Chondrocyte (in vitro differentiated cells): ENCODE results near the gene FUT6. TPM values are rescaled to one million over a fixed set of nuclear protein-coding genes. Genes with fewer than 3 reads are reported as not detected.
"Not testable (repeated sequence)": the region's sequence is repeated elsewhere in the genome, so short reads cannot be mapped to it uniquely, and the experiment has no call there.

Source experiments
- DNase-seq: peaks from one replicate; pipeline ENCODE4 v3.0.0; 2021; ENCODE audit warnings: mixed read lengths, low spot score
- H3K27ac Mint-ChIP-seq: one replicate; pipeline ENCODE4 v1.8.0; 2021; ENCODE audit warnings: mild to moderate bottlenecking, moderate library complexity, mixed read lengths; ENCODE audit not compliant: unreplicated experiment
- H3K27me3 Mint-ChIP-seq: 2 replicates; pipeline ENCODE4 v1.8.0; 2021; ENCODE audit warnings: low read depth, mixed read lengths
- H3K36me3 Mint-ChIP-seq: 2 replicates; pipeline ENCODE4 v1.8.0; 2021; ENCODE audit warnings: low read depth, mixed read lengths
- H3K4me1 Mint-ChIP-seq: 2 replicates; pipeline ENCODE4 v1.8.0; 2021; ENCODE audit warnings: low read depth, mild to moderate bottlenecking, mixed read lengths
- H3K4me3 Mint-ChIP-seq: one replicate; pipeline ENCODE4 v1.8.0; 2021; ENCODE audit warnings: mild to moderate bottlenecking, moderate library complexity, mixed read lengths; ENCODE audit not compliant: unreplicated experiment
- H3K9me3 Mint-ChIP-seq: 2 replicates; pipeline ENCODE4 v1.8.0; 2021; ENCODE audit warnings: low read depth, mixed read lengths
- total RNA-seq: library from RNA; stranded (reverse); gene quantifications from 3 replicates; pipeline ENCODE4 v1.2.1, GENCODE V29; 2021
- TF ChIP-seq, protein P1 (sequence below): fragments of 200-600 bp; sonication (generic); IDR thresholded peaks from 2 replicates; pipeline ENCODE4 v1.5.0; 2021; ENCODE audit warnings: antibody characterized with exemption, mild to moderate bottlenecking, moderate library complexity

The FUT6 gene
- total RNA-seq, 1 donor from 2014 or later: not detected

- no peaks in the 10 kb centered on the region for H3K9me3 Mint-ChIP-seq
- H3K36me3 Mint-ChIP-seq: peaks cover 16% of the 10 kb centered on the region
- no peak for DNase-seq
- no peaks in the 10 kb centered on the region for H3K27me3 Mint-ChIP-seq
- no peak overlapping the region for H3K27ac Mint-ChIP-seq
- H3K4me1 Mint-ChIP-seq: peaks cover 5% of the 10 kb centered on the region
- TF ChIP-seq, protein P1, sequence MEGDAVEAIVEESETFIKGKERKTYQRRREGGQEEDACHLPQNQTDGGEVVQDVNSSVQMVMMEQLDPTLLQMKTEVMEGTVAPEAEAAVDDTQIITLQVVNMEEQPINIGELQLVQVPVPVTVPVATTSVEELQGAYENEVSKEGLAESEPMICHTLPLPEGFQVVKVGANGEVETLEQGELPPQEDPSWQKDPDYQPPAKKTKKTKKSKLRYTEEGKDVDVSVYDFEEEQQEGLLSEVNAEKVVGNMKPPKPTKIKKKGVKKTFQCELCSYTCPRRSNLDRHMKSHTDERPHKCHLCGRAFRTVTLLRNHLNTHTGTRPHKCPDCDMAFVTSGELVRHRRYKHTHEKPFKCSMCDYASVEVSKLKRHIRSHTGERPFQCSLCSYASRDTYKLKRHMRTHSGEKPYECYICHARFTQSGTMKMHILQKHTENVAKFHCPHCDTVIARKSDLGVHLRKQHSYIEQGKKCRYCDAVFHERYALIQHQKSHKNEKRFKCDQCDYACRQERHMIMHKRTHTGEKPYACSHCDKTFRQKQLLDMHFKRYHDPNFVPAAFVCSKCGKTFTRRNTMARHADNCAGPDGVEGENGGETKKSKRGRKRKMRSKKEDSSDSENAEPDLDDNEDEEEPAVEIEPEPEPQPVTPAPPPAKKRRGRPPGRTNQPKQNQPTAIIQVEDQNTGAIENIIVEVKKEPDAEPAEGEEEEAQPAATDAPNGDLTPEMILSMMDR: no peak
- no peak overlapping the region for H3K4me3 Mint-ChIP-seq
These were observed 54.1 kb downstream of the FUT6 start for GRCh38 chr19:5785423-5785822.

DNA sequence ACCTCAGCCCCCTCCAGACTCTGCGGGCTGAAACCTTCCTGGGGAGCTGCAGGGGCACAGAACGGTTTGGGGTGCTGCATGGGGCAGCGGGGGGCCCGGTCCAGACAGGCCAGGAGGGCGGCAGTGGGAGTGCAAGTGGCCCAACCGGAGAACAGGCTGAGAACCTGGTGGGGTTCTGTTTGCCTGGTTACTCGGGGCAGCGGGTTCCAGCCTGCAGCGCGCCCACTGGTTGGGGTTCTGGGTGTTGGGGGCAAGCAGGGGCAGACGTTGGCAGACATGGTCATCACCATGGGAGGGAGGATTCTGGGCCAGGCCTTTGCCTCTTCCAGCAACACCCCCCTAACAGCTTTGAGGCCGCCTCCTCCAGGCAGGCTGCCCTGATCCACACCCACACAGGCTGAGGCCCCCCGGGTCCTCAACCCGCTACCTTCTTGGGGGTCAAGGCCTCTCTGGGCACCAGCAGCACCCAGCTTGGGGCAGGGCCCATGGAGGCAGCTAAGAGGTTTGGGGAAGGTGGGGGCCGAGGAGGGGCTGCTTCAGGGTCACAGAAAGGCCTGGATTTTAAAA lies 54.8 kb downstream of the FUT6 start, which contains the start of gene PRR22:
TSS of gene PRR22 (minus strand) at position 166 of the 567 bp plus-strand sequence. CDS start at position 80, 86 bp downstream.
- no peak for DNase-seq
- H3K4me1 Mint-ChIP-seq: no peaks in the 10 kb centered on the region
- no peak within 1 kb of the TSS for H3K27ac Mint-ChIP-seq
- H3K4me3 Mint-ChIP-seq: no peak within 1 kb of the TSS
- TF ChIP-seq, protein P1: no peak
- H3K9me3 Mint-ChIP-seq: no peaks in the 10 kb centered on the region
- H3K27me3 Mint-ChIP-seq: no peaks in the 10 kb centered on the region
- peaks cover 11% of the 10 kb centered on the region for H3K36me3 Mint-ChIP-seq

GRCh38 chr19:5782945-5783919 lies 56.3 kb downstream of the FUT6 start:
- no peak overlapping the region for H3K4me3 Mint-ChIP-seq
- H3K27ac Mint-ChIP-seq: no peak overlapping the region
- H3K4me1 Mint-ChIP-seq: no peaks in the 10 kb centered on the region
- H3K9me3 Mint-ChIP-seq: no peaks in the 10 kb centered on the region
- no peak for DNase-seq
- no peaks in the 10 kb centered on the region for H3K27me3 Mint-ChIP-seq
- TF ChIP-seq, protein P1: no peak
- peaks cover 9% of the 10 kb centered on the region for H3K36me3 Mint-ChIP-seq

DNA sequence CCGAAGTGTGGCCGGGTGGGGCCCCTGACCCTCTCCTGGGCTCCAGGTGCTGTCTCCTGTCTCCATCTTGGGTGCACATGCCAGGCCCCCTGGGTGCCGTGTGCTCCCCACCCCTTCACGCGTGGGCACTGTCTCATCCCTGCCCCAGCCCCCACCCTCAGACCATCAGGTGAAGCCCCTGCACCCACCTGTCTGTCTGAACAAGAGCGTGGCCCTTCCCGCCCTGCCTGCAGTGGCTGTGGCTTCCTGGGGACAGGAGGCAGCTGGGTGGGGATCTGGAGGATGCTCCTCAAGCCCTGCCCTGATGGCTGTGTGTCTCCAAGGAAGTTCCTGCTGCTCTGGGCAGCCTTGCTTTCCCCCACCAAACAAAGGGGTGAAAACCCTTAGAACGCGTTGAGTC lies 57.2 kb downstream of the FUT6 start:
- DNase-seq: no peak
- no peaks in the 10 kb centered on the region for H3K9me3 Mint-ChIP-seq
- no peaks in the 10 kb centered on the region for H3K27me3 Mint-ChIP-seq
- TF ChIP-seq, protein P1: no peak
- H3K36me3 Mint-ChIP-seq: peaks cover 7% of the 10 kb centered on the region
- H3K27ac Mint-ChIP-seq: no peak overlapping the region
- H3K4me1 Mint-ChIP-seq: no peaks in the 10 kb centered on the region
- H3K4me3 Mint-ChIP-seq: no peak overlapping the region

DNA sequence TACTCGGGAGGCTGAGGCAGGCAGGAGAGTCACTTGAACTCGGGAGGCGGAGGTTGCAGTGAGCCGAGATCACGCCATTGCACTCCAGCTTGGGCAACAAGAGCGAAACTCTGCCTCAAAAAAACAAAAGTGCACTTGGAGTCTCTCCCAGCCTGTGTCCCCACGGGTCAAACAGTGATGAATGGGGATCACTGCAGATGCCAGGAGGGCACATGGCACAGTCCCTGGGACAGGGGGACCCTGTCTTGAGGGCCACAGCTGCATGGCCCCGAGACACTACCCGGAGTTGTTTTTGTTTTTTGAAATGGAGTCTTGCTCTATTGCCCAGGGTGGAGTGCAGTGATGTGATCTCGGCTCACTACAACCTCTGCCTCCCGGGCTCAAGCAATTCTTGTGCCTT lies 58.6 kb downstream of the FUT6 start:
- not testable (repeated sequence) for DNase-seq, H3K27ac Mint-ChIP-seq, H3K9me3 Mint-ChIP-seq, H3K27me3 Mint-ChIP-seq, H3K4me1 Mint-ChIP-seq, H3K4me3 Mint-ChIP-seq, H3K36me3 Mint-ChIP-seq

Other genes starting within 250 kb of the FUT6 start
- 48.2 to 62.7 TPM (median 49.2 TPM) in 3 replicates for gene SAFB2, start 216.9 kb downstream of the FUT6 start, total RNA-seq
- 56.6 to 77.1 TPM (median 58.3 TPM) in 3 replicates for gene SAFB, start 216.6 kb downstream of the FUT6 start, total RNA-seq
- 61.0 to 66.6 TPM (median 65.3 TPM) in 3 replicates for gene MICOS13, start 159.2 kb downstream of the FUT6 start, total RNA-seq
- gene HSD11B1L, start 158.7 kb downstream of the FUT6 start, total RNA-seq: 7.2 to 9.9 TPM (median 9.9 TPM) in 3 replicates
- 537 to 578 TPM (median 548 TPM) in 3 replicates for gene RPL36, start 149.4 kb downstream of the FUT6 start, total RNA-seq
- gene LONP1, start 119.6 kb downstream of the FUT6 start, total RNA-seq: 59.1 to 116 TPM (median 116 TPM) in 3 replicates
- not detected in 3 replicates for gene CATSPERD, start 119.1 kb downstream of the FUT6 start, total RNA-seq
- 1.2 to 1.4 TPM (median 1.3 TPM) in 3 replicates for gene PRR22, start 55.0 kb downstream of the FUT6 start, total RNA-seq
- gene DUS3L, start 48.5 kb downstream of the FUT6 start, total RNA-seq: 14.8 to 19.4 TPM (median 18.4 TPM) in 3 replicates
- gene NRTN, start 34.6 kb downstream of the FUT6 start, total RNA-seq: 0.54 to 0.77 TPM in 2 of 3 replicates, not detected in the other
- not detected in 3 replicates for gene FUT3, start 11.7 kb upstream of the FUT6 start, total RNA-seq
- not detected in 3 replicates for gene FUT5, start 30.8 kb upstream of the FUT6 start, total RNA-seq
- gene NDUFA11, start 64.1 kb upstream of the FUT6 start, total RNA-seq: 202 to 224 TPM (median 204 TPM) in 3 replicates
- gene VMAC, start 65.2 kb upstream of the FUT6 start, total RNA-seq: 5.6 to 6.5 TPM (median 6.1 TPM) in 3 replicates
- gene CAPS, start 74.6 kb upstream of the FUT6 start, total RNA-seq: 7.2 to 11.9 TPM (median 10.5 TPM) in 3 replicates
- 53.5 to 65.5 TPM (median 57.7 TPM) in 3 replicates for gene RANBP3, start 138.4 kb upstream of the FUT6 start, total RNA-seq